ENCODE results near the gene USH1G.
"Not testable (repeated sequence)": the region's sequence is repeated elsewhere in the genome, so short reads cannot be mapped to it uniquely, and the experiment has no call there.

USH1G gene

DNA sequence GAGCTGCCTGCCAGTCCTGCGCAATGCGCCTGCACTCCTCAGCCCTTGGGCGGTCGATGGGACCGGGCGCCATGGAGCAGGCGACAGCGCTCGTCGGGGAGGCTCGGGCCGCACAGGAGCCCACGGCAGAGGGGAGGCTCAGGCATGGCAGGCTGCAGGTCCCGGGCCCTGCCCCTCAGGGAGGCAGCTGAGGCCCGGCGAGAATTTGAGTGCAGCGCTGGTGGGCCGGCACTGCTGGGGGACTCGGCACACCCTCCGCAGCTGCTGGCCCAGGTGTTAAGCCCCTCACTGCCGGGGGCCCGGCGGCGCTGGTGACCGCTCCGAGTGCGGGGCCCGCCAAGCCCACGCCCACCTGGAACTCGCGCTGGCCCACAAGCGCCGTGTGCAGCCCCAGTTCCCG is 16.0 kb downstream of the USH1G start:
- Histone ChIP-seq H3K27me3 (peaks cover 47% of the 10 kb centered on the region), H3K27ac (no peak overlapping the region), H3K9me3 (no peaks in the 10 kb centered on the region), H3K4me1 (ENCODE audit: control insufficient read depth in 1 of 2, insufficient read depth in 1 of 2, low read depth in 1 of 2, low read length in 1 of 2) (no peaks in the 10 kb centered on the region), H3K4me3 (ENCODE audit: low read depth in 1 of 2, low read length in 1 of 2) (no peak overlapping the region), H3K36me3 (no peaks in the 10 kb centered on the region)
- TF ChIP-seq, protein P1, sequence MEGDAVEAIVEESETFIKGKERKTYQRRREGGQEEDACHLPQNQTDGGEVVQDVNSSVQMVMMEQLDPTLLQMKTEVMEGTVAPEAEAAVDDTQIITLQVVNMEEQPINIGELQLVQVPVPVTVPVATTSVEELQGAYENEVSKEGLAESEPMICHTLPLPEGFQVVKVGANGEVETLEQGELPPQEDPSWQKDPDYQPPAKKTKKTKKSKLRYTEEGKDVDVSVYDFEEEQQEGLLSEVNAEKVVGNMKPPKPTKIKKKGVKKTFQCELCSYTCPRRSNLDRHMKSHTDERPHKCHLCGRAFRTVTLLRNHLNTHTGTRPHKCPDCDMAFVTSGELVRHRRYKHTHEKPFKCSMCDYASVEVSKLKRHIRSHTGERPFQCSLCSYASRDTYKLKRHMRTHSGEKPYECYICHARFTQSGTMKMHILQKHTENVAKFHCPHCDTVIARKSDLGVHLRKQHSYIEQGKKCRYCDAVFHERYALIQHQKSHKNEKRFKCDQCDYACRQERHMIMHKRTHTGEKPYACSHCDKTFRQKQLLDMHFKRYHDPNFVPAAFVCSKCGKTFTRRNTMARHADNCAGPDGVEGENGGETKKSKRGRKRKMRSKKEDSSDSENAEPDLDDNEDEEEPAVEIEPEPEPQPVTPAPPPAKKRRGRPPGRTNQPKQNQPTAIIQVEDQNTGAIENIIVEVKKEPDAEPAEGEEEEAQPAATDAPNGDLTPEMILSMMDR (IDR thresholded peaks at IDR 0.05): no peak

DNA sequence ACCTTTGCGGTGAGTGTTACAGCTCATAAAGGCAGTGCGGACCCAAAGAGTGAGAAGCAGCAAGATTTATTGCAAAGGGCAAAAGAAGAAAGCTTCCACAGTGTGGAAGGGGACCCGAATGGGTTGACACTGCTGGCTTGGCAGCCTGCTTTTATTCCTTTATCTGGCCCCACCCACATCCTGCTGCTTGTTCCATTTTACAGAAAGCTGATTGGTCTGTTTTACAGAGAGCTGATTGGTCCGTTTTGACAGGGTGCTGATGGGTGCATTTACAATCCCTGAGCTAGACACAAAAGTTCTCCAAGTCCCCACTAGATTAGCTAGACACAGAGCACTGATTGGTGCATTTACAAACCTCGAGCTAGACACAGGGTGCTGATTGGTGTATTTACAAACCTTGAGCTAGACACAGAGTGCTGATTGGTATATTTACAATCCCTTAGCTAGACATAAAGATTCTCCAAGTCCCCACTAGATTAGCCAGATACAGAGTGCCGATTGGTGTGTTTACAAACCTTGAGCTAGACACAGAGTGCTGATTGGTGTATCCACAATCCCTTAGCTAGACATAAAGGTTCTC is 16.8 kb downstream of the USH1G start:
- H3K4me1 ChIP-seq (ENCODE audit: control insufficient read depth in 1 of 2, insufficient read depth in 1 of 2, low read depth in 1 of 2, low read length in 1 of 2); H3K27ac ChIP-seq; H3K36me3 ChIP-seq; H3K9me3 ChIP-seq; H3K4me3 ChIP-seq (ENCODE audit: low read depth in 1 of 2, low read length in 1 of 2): not testable (repeated sequence)
- peaks cover 54% of the 10 kb centered on the region for H3K27me3 ChIP-seq

DNA sequence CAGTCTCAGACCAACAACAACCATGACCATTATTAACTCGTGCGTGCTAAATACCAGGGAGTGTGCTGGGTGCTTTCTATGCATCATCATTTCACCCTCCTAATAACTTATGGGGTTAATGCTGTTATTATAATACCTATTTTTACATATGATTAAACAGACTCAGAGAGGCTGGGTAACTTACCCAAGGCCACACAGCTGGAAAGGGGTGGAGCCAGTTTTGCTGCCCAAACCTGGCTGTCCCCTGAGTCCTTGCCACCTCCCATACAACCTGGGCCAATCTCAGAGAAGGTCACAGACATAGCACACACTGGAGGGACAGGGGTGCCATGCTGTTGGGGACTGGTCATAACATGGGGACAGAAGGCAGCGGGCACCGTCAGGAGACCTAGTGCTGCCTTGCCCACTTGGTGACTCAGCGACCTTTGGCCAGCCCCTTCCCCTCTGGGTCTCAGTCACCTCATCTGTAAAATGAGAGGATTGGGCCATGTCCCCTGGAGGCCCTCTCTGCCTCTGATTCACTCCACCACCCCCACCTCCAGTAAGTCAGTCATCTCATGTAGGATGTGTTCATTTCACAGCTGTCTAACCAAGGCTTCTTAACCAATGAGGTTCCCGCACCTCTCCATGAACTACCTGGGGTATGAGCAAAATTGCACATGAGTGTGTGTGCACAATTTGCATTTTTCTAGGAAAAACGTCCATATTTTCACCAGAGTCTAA is 18.2 kb downstream of the USH1G start:
- Histone ChIP-seq H3K9me3 (no peaks in the 10 kb centered on the region), H3K27ac (no peak overlapping the region), H3K4me3 (ENCODE audit: low read depth in 1 of 2, low read length in 1 of 2) (no peak overlapping the region), H3K4me1 (ENCODE audit: control insufficient read depth in 1 of 2, insufficient read depth in 1 of 2, low read depth in 1 of 2, low read length in 1 of 2) (no peaks in the 10 kb centered on the region), H3K36me3 (no peaks in the 10 kb centered on the region), H3K27me3 (peaks cover 69% of the 10 kb centered on the region)
- TF ChIP-seq, protein P1 (IDR thresholded peaks at IDR 0.05): no peak

DNA sequence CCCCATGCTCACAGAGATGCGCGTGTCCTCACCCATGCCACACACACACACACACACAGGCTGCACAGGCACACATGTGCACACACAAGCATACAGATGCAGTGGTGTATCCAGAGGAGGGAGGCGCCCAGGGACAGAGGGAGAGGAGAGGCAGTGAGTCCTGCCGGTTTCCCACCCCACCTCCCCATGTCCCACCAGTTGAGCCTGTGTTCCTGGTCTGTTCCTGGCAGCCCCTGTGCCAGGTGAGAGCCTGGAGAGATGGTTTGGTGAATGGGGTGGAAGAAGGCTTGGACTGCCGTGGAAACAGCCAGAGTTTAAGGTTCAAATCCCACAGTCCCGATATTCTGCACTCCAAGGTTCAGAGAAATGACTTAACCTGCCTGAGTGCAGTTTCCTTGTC is 19.4 kb downstream of the USH1G start:
- H3K27ac ChIP-seq: no peak overlapping the region
- H3K4me1 ChIP-seq (ENCODE audit: control insufficient read depth in 1 of 2, insufficient read depth in 1 of 2, low read depth in 1 of 2, low read length in 1 of 2): no peaks in the 10 kb centered on the region
- H3K4me3 ChIP-seq (ENCODE audit: low read depth in 1 of 2, low read length in 1 of 2): no peak overlapping the region
- peaks cover 74% of the 10 kb centered on the region for H3K27me3 ChIP-seq
- TF ChIP-seq, protein P1 (IDR thresholded peaks at IDR 0.05): no peak
- no peaks in the 10 kb centered on the region for H3K36me3 ChIP-seq
- H3K9me3 ChIP-seq: no peaks in the 10 kb centered on the region

DNA sequence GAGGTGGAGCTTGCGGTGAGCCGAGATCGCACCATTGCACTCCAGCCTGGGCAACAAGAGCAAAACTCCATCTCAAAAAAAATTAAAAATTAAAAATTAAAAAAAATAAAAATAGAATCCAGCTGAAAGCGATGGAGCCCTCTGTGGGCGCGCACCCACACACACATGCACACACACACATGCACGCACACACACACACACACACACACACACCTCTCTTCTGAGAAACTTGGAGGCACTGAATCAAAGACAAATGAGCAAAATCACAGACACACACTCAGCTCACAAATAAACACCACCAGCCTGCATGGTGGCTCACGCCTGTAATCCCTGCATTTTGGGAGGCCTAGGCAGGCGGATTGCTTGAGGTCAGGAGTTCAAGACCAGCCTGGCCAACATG is 20.0 kb downstream of the USH1G start:
- H3K27me3 ChIP-seq: peaks cover 75% of the 10 kb centered on the region
- TF ChIP-seq, protein P1 (IDR thresholded peaks at IDR 0.05): no peak
- no peak overlapping the region for H3K27ac ChIP-seq
- no peaks in the 10 kb centered on the region for H3K9me3 ChIP-seq
- H3K36me3 ChIP-seq: no peaks in the 10 kb centered on the region
- no peak overlapping the region for H3K4me3 ChIP-seq (ENCODE audit: low read depth in 1 of 2, low read length in 1 of 2)
- H3K4me1 ChIP-seq (ENCODE audit: control insufficient read depth in 1 of 2, insufficient read depth in 1 of 2, low read depth in 1 of 2, low read length in 1 of 2): no peaks in the 10 kb centered on the region

DNA sequence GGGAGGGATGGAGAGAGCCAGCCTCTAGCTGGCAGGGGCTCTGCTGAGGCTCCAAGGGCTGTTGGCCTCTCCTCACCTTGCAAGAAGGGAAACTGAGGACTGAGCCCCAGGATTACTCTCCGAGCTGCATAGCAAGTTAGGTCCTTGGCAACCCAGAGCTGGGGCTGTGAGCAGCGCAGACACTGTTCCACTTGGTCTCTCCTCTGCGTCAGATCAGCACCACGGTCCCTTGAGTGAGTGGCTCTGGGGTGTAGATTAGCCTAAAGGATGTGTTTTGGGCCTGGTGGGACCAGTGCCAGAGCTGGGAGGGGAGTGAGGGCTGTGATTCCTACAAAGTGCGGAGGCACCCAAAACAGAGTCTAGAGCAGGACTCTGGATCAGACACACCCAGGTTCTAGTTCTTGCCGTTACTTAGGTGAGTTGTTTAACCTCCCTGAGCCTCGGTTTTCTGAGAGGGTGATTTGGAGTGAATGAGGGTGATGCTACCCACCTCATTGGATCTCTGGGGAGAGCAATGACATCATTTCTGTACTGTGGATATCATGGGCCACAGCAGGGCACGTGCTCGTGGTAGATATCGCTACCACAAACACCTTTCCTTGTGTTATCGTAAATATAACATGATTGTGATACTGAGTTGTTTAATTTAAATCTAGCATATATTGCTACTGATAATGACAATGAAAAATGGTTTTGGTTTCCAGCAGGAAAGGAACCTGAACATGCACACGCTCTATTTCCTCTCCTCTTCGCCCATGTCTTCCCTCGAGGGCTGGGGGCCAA is 21.5 kb downstream of the USH1G start:
- Histone ChIP-seq H3K36me3 (no peaks in the 10 kb centered on the region), H3K4me1 (ENCODE audit: control insufficient read depth in 1 of 2, insufficient read depth in 1 of 2, low read depth in 1 of 2, low read length in 1 of 2) (no peaks in the 10 kb centered on the region), H3K4me3 (ENCODE audit: low read depth in 1 of 2, low read length in 1 of 2) (no peak overlapping the region), H3K9me3 (no peaks in the 10 kb centered on the region), H3K27me3 (peaks cover 90% of the 10 kb centered on the region), H3K27ac (no peak overlapping the region)
- TF ChIP-seq, protein P1 (IDR thresholded peaks at IDR 0.05): no peak
